ENCODE measurements around the gene CAND2. TPM values are rescaled to one million over a fixed set of nuclear protein-coding genes. Genes with fewer than 3 reads are reported as not detected.
A peak's percentile ranks its signal among the peaks of the same experiment; 100 is the strongest.
"Not testable (repeated sequence)": the region's sequence is repeated elsewhere in the genome, so short reads cannot be mapped to it uniquely, and the experiment has no call there.

CAND2 gene
- total and polyA plus RNA-seq, 4 donors = 0.38 to 1.6 (median 0.92) TPM

- H3K27me3 ChIP-seq (ENCODE audit: control insufficient read depth in 4 of 4, insufficient read depth in 4 of 4, low read length in 3 of 4); H3K27ac ChIP-seq (ENCODE audit: low read depth in 1 of 2, low read length in 2 of 2); DNase-seq (ENCODE audit: low spot score); H3K9ac ChIP-seq (ENCODE audit: low read depth in 1 of 2, low read length in 2 of 2); H3K9me3 ChIP-seq (ENCODE audit: control insufficient read depth in 4 of 4, low read length in 3 of 4): not testable (repeated sequence)
- 53% methylated on average over 10 of the region's 10 CpGs for WGBS
- Histone ChIP-seq H3K4me1 (ENCODE audit: control insufficient read depth in 4 of 4, insufficient read depth in 4 of 4, low read length in 3 of 4) (peaks cover 8 to 37% (median 29%) of the 10 kb centered on the region in 4 donors), H3K4me3 (ENCODE audit: low read depth in 1 of 3, low read length in 3 of 3) (peak overlapping the region; percentile 72 to 97 (median 75)), H3K36me3 (ENCODE audit: control insufficient read depth in 4 of 4, insufficient read depth in 3 of 4, low read depth in 1 of 4, low read length in 3 of 4) (peaks cover 6 to 45% (median 40%) of the 10 kb centered on the region in 4 donors)
Measured at GRCh38 chr3:12840148-12840547, 43.7 kb downstream of the CAND2 start.

- H3K27me3 ChIP-seq (ENCODE audit: control insufficient read depth in 4 of 4, insufficient read depth in 4 of 4, low read length in 3 of 4) = no peaks in the 10 kb centered on the region
- peaks cover 6 to 40% (median 34%) of the 10 kb centered on the region in 4 donors for H3K36me3 ChIP-seq (ENCODE audit: control insufficient read depth in 4 of 4, insufficient read depth in 3 of 4, low read depth in 1 of 4, low read length in 3 of 4)
- TF ChIP-seq GABPA (IDR thresholded peaks at IDR 0.05 in 1 of 2, conservative IDR thresholded peaks at IDR 0.05 in 1 of 2) (no peak), RXRA (IDR thresholded peaks at IDR 0.05) (no peak), ZBTB33 (IDR thresholded peaks at IDR 0.05) (no peak), NR2F2 (IDR thresholded peaks at IDR 0.05) (no peak), CTCF (IDR thresholded peaks at IDR 0.05; ENCODE audit: low read depth, low read length, missing input control) (no peak), YY1 (IDR thresholded peaks at IDR 0.05) (no peak), JUND (IDR thresholded peaks at IDR 0.05) (no peak), HNF4G (IDR thresholded peaks at IDR 0.05) (no peak), MAX (IDR thresholded peaks at IDR 0.05) (no peak), HNF4A (conservative IDR thresholded peaks at IDR 0.05) (no peak), EGR1 (IDR thresholded peaks at IDR 0.05; ENCODE audit: low read depth in 2 of 2) (no peak), FOXA1 (IDR thresholded peaks at IDR 0.05) (no peak), FOXA2 (IDR thresholded peaks at IDR 0.05) (no peak), ATF3 (IDR thresholded peaks at IDR 0.05) (no peak), RAD21 (IDR thresholded peaks at IDR 0.05) (no peak), SP1 (IDR thresholded peaks at IDR 0.05) (no peak)
- H3K4me1 ChIP-seq (ENCODE audit: control insufficient read depth in 4 of 4, insufficient read depth in 4 of 4, low read length in 3 of 4) = peaks cover 8 to 37% (median 29%) of the 10 kb centered on the region in 4 donors
- H3K27ac ChIP-seq (ENCODE audit: low read depth in 1 of 2, low read length in 2 of 2) = peak overlapping the region; percentile 87 to 93
- peak overlapping the region; percentile 72 to 97 (median 75) for H3K4me3 ChIP-seq (ENCODE audit: low read depth in 1 of 3, low read length in 3 of 3)
- H3K9ac ChIP-seq (ENCODE audit: low read depth in 1 of 2, low read length in 2 of 2) = peak overlapping the region; percentile 92 to 93
- DNase-seq (ENCODE audit: low spot score) = no peak
- no peaks in the 10 kb centered on the region for H3K9me3 ChIP-seq (ENCODE audit: control insufficient read depth in 4 of 4, low read length in 3 of 4)
- WGBS = 7% methylated on average over 18 of the region's 18 CpGs
Measured at GRCh38 chr3:12840591-12841148, 44.2 kb downstream of the CAND2 start.

Data from liver (tissue), 9 donors.